Left ventricle myocardium inferior (tissue), 1 donor: Measurements from ENCODE around the gene CERS6. TPM values are rescaled to one million over a fixed set of nuclear protein-coding genes. Genes with fewer than 3 reads are reported as not detected.

Source experiments
- DNase-seq: peaks from one replicate; pipeline ENCODE4 v3.0.0-alpha.2; 2020
- H3K27ac ChIP-seq: fragments of 200-600 bp; replicated peaks from 2 replicates; pipeline ENCODE4 v1.8.0; 2021
- H3K27me3 ChIP-seq: fragments of 200-600 bp; 2 replicates; pipeline ENCODE4 v1.8.0; 2021; ENCODE audit warnings: low read depth
- H3K36me3 ChIP-seq: fragments of 200-600 bp; 2 replicates; pipeline ENCODE4 v1.8.0; 2021
- H3K4me1 ChIP-seq: fragments of 200-600 bp; 2 replicates; pipeline ENCODE4 v1.8.0; 2021
- H3K4me3 ChIP-seq: fragments of 200-600 bp; 2 replicates; pipeline ENCODE4 v1.8.0; 2021; ENCODE audit warnings: mild to moderate bottlenecking, moderate library complexity
- H3K9me3 ChIP-seq: fragments of 200-600 bp; replicated peaks from 2 replicates; pipeline ENCODE4 v1.8.0; 2021
- intact Hi-C: fragments of 100-400 bp; cut with micrococcal nuclease; formaldehyde crosslinking; loops from one replicate; pipeline ENCODE4 v1.11.0; 2022
- total RNA-seq: library from RNA; stranded (reverse); fragmentation: NEBNext Ultra II Directional; extraction: Animal tissue kit (Norgen Biotek cat#: 25700); gene quantifications from one replicate; pipeline ENCODE4 v1.2.1, GENCODE V29; 2021
- TF ChIP-seq, protein P1 (sequence below): fragments of 200-600 bp; IDR thresholded peaks from 2 replicates; pipeline ENCODE4 v1.8.0; 2021; ENCODE audit warnings: antibody characterized with exemption, mild to moderate bottlenecking, borderline replicate concordance
- donor health status: DM: no; HTN: yes; CAD: no; lungs with severe emphysema.

CERS6 gene
- total RNA-seq, 1 donor from 2014 or later, result 68.9 TPM

DNA sequence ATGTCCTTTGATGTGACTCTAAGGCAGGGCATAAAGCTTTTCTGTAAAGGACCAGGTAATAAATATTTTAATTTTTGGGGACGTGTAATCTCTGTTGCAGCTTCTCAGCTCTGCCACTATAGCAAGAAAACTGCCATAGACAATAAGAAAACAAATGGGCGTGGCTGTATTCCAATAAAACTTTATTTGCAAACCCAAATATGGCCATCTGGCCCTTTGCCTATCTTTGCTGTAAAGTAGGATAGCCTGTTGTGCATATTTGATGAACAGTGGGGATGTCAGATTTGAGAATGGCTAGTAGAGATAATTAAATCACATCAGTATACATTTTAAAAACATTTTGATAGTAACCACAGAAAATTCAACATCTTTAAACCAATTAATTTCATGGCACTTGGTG is 250.7 kb downstream of the CERS6 start:
- intact Hi-C loops, result no loop called here
- Histone ChIP-seq H3K4me1 (peaks cover 11% of the 10 kb centered on the region), H3K27ac (no peak overlapping the region), H3K27me3 (no peaks in the 10 kb centered on the region), H3K9me3 (no peaks in the 10 kb centered on the region), H3K4me3 (no peak overlapping the region), H3K36me3 (no peaks in the 10 kb centered on the region)
- no peak for DNase-seq
- TF ChIP-seq, protein P1, sequence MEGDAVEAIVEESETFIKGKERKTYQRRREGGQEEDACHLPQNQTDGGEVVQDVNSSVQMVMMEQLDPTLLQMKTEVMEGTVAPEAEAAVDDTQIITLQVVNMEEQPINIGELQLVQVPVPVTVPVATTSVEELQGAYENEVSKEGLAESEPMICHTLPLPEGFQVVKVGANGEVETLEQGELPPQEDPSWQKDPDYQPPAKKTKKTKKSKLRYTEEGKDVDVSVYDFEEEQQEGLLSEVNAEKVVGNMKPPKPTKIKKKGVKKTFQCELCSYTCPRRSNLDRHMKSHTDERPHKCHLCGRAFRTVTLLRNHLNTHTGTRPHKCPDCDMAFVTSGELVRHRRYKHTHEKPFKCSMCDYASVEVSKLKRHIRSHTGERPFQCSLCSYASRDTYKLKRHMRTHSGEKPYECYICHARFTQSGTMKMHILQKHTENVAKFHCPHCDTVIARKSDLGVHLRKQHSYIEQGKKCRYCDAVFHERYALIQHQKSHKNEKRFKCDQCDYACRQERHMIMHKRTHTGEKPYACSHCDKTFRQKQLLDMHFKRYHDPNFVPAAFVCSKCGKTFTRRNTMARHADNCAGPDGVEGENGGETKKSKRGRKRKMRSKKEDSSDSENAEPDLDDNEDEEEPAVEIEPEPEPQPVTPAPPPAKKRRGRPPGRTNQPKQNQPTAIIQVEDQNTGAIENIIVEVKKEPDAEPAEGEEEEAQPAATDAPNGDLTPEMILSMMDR, result no peak

DNA sequence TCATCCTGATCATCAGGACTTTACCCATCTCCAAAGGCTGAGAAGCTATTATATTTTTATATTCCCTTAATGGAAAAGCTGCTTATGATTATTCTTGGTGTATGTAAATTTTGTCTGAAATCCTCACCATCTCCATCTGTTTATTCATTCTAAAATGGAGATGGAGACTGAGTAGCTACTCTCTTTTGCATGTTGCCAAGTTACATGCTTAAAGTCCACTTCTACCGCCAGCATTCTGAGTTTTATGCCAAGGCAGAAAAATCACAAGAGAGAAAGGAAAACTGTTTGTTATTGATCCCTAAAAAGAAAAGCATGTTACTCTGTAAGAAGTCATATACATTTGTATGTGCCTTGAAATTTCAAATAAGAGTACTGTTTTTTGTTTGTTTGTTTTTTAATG is 252.0 kb downstream of the CERS6 start:
- no peak overlapping the region for H3K4me3 ChIP-seq
- H3K9me3 ChIP-seq, result no peaks in the 10 kb centered on the region
- H3K27me3 ChIP-seq, result no peaks in the 10 kb centered on the region
- TF ChIP-seq, protein P1, result no peak
- peaks cover 11% of the 10 kb centered on the region for H3K4me1 ChIP-seq
- no peaks in the 10 kb centered on the region for H3K36me3 ChIP-seq
- H3K27ac ChIP-seq, result no peak overlapping the region
- intact Hi-C loops, result no loop called here
- no peak for DNase-seq

DNA sequence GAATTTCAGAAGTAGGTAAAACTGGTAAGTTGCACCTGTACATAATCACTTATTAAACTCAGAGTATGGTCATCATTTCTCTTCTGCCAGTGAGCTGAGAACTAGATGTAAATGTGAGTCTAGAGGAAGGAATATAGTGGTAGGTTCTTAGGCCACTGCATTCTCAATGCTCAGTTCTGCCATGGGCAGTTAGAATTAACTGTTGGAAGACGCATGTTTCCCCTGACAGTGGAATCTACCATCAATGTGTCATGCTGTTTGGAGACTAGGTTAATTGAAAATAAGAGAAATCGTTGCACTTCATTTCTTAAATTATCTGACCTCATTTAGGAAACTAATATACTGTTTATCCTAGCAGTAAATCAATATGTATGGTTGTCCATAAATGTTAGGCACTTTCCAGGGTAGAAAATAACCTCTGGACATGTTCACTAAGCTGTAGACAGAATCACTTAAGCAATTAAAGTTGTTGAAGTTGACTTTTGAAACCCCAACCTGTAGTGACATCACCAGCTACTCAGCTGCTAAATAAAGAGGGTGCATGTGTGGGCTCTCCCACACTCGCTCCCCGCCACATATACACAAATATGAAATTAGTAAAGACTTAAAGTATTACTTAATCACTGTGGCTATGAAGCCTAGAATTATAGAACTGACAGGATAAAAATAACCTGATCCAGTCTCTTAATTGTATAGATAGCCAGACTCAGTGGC is 254.8 kb downstream of the CERS6 start:
- no peak overlapping the region for H3K27ac ChIP-seq

DNA sequence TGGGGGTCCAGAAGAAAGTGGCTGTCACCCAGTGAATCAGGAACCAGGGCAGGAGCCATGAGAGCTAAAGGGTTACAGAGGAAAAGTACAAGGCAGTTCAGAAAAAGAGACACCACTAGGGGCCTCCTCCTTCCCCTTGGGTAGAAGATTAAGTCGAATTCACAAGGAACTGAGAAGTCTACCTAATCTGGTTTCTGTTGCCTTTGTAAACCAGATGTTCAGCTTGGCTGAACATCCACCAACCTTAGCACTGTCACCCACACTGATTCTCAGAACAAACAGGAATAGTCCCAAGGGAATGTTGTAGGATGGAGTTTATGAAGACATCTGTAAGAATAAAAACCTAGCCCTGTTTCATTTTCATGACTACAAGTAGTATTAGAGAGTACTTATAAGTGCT is 256.0 kb downstream of the CERS6 start:
- H3K4me3 ChIP-seq, result no peak overlapping the region
- DNase-seq, result no peak
- H3K4me1 ChIP-seq, result peaks cover 11% of the 10 kb centered on the region
- intact Hi-C loops, result no loop called here
- TF ChIP-seq, protein P1, result no peak
- H3K27ac ChIP-seq, result no peak overlapping the region
- no peaks in the 10 kb centered on the region for H3K9me3 ChIP-seq
- H3K36me3 ChIP-seq, result no peaks in the 10 kb centered on the region
- no peaks in the 10 kb centered on the region for H3K27me3 ChIP-seq

More for the DNA sequence above, 254.8 kb downstream of the CERS6 start:
- intact Hi-C loops, result no loop called here
- Histone ChIP-seq H3K4me3 (no peak overlapping the region), H3K9me3 (no peaks in the 10 kb centered on the region), H3K4me1 (peaks cover 11% of the 10 kb centered on the region), H3K36me3 (no peaks in the 10 kb centered on the region), H3K27me3 (no peaks in the 10 kb centered on the region)
- DNase-seq, result no peak
- TF ChIP-seq, protein P1, result no peak

DNA sequence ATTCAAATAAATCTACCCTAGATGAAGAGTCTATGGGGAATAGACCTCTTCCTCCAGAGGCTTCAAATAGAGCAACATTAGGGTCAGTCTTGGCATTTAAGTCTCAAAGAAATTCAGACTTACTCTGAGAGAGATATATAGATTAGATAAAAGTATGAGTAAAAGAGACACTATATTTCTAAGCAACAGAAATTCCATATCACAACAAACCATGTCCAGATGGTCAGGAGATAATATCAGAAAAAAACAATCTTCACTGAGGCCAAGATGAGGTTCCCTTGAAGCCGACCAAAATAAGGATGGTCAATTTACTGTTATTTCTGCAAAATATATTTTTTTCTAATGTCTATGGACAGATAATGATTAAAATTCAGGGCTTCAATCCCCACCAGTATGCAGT is 257.3 kb downstream of the CERS6 start:
- H3K27me3 ChIP-seq, result no peaks in the 10 kb centered on the region
- no peak overlapping the region for H3K4me3 ChIP-seq
- no peaks in the 10 kb centered on the region for H3K36me3 ChIP-seq
- no peak overlapping the region for H3K27ac ChIP-seq
- TF ChIP-seq, protein P1, result no peak
- DNase-seq, result no peak
- intact Hi-C loops, result no loop called here
- H3K9me3 ChIP-seq, result no peaks in the 10 kb centered on the region
- H3K4me1 ChIP-seq, result peaks cover 11% of the 10 kb centered on the region
